HEK293 (cell line): Measurements from ENCODE around the gene PIK3R6.

Source experiments
- CTCF ChIA-PET: fragments of 350-600 bp; formaldehyde crosslinking; extraction: SDS; loops from one replicate; lab custom pipeline; 2021; ENCODE audit warnings: antibody characterized with exemption; lab: Yijun Ruan, JAX
- POLR2A ChIA-PET: fragments of 300-600 bp; formaldehyde crosslinking; extraction: SDS; loops from one replicate; lab custom pipeline; 2020; ENCODE audit warnings: antibody characterized with exemption, inconsistent platforms; lab: Yijun Ruan, JAX
- H3K27ac ChIP-seq: fragments of 200-500 bp; sonication (Bioruptor generic); 2 replicates; pipeline ENCODE4 v1.5.1; 2014; ENCODE audit warnings: low read depth, low read length, control low read depth, inconsistent platforms; ENCODE audit errors: extremely low read depth
- H3K36me3 ChIP-seq, 2 experiments: fragments of 200-500 bp in 1 of 2; sonication (Bioruptor generic) in 1 of 2; 1 replicate in 1 of 2; 2 replicates in 1 of 2; pipeline ENCODE4 v1.5.1; 2014 to 2017; ENCODE audit warnings: inconsistent platforms in 2 of 2, low read length in 2 of 2; ENCODE audit not compliant: control insufficient read depth in 2 of 2, insufficient read depth in 1 of 2
- H3K4me1 ChIP-seq: fragments of 200-500 bp; sonication (Bioruptor generic); 2 replicates; pipeline ENCODE4 v1.5.1; 2014; ENCODE audit warnings: mild to moderate bottlenecking, low read length, inconsistent platforms; ENCODE audit not compliant: control insufficient read depth, insufficient read depth
- H3K4me3 ChIP-seq: 2 replicates; pipeline ENCODE4 v1.5.1; 2011; ENCODE audit warnings: low read depth, mild to moderate bottlenecking, control low read depth, low read length, moderate library complexity
- H3K9me3 ChIP-seq: fragments of 200-500 bp; sonication (Bioruptor generic); 2 replicates; pipeline ENCODE4 v1.5.1; 2014; ENCODE audit warnings: low read depth, low read length, inconsistent platforms; ENCODE audit not compliant: control insufficient read depth, insufficient read depth
- SETDB1 ChIP-seq: IDR thresholded peaks from one replicate; pipeline ENCODE4 v1.6.1; 2017; ENCODE audit warnings: mild to moderate bottlenecking, low read length, moderate library complexity, mixed read lengths; ENCODE audit not compliant: insufficient read length
- TRIM28 ChIP-seq: IDR thresholded peaks from 2 replicates; pipeline ENCODE4 v1.6.1; 2011; ENCODE audit warnings: low read length, control low read depth, borderline replicate concordance
- WT1 ChIP-seq: fragments of 450-650 bp; formaldehyde crosslinking; IDR thresholded peaks from 2 replicates; pipeline ENCODE4 v1.5.1; 2016; ENCODE audit warnings: missing biosample characterization, missing genetic modification characterization
- ZBTB48 ChIP-seq: fragments of 450-650 bp; formaldehyde crosslinking; IDR thresholded peaks from 2 replicates; pipeline ENCODE4 v1.5.1; 2016; ENCODE audit warnings: missing biosample characterization, missing genetic modification characterization
- ZFP37 ChIP-seq: fragments of 450-650 bp; formaldehyde crosslinking; IDR thresholded peaks from 2 replicates; pipeline ENCODE4 v1.5.1; 2016; ENCODE audit warnings: missing biosample characterization, missing genetic modification characterization
- ZNF140 ChIP-seq: fragments of 450-650 bp; formaldehyde crosslinking; IDR thresholded peaks from 2 replicates; pipeline ENCODE4 v1.5.1; 2016; ENCODE audit warnings: missing biosample characterization, missing genetic modification characterization
- ZNF155 ChIP-seq: fragments of 450-650 bp; formaldehyde crosslinking; IDR thresholded peaks from 2 replicates; pipeline ENCODE4 v1.5.1; 2016; ENCODE audit warnings: missing biosample characterization, missing genetic modification characterization
- ZNF16 ChIP-seq: fragments of 450-650 bp; formaldehyde crosslinking; IDR thresholded peaks from 2 replicates; pipeline ENCODE4 v1.5.1; 2016; ENCODE audit warnings: low read depth, missing biosample characterization, missing genetic modification characterization
- ZNF175 ChIP-seq: fragments of 450-650 bp; formaldehyde crosslinking; IDR thresholded peaks from 2 replicates; pipeline ENCODE4 v1.5.1; 2016; ENCODE audit warnings: missing biosample characterization, missing genetic modification characterization
- ZNF292 ChIP-seq: fragments of 450-650 bp; formaldehyde crosslinking; IDR thresholded peaks from 2 replicates; pipeline ENCODE4 v1.5.1; 2016; ENCODE audit warnings: low read depth, missing biosample characterization, missing genetic modification characterization, borderline replicate concordance
- ZNF423 ChIP-seq: fragments of 450-650 bp; formaldehyde crosslinking; IDR thresholded peaks from 2 replicates; pipeline ENCODE4 v1.5.1; 2016; ENCODE audit warnings: missing biosample characterization, missing genetic modification characterization
- ZNF426 ChIP-seq: fragments of 450-650 bp; formaldehyde crosslinking; IDR thresholded peaks from 2 replicates; pipeline ENCODE4 v1.5.1; 2017; ENCODE audit warnings: missing biosample characterization, missing genetic modification characterization, mild to moderate bottlenecking, inconsistent platforms, moderate library complexity
- ZNF558 ChIP-seq: fragments of 450-650 bp; formaldehyde crosslinking; IDR thresholded peaks from 2 replicates; pipeline ENCODE4 v1.5.1; 2016; ENCODE audit warnings: missing biosample characterization, missing genetic modification characterization
- ZNF560 ChIP-seq: fragments of 450-650 bp; formaldehyde crosslinking; IDR thresholded peaks from 2 replicates; pipeline ENCODE4 v1.5.1; 2017; ENCODE audit warnings: missing biosample characterization, missing genetic modification characterization, borderline replicate concordance
- ZNF596 ChIP-seq: fragments of 450-650 bp; IDR thresholded peaks from 2 replicates; pipeline ENCODE4 v1.5.0; 2018; ENCODE audit warnings: missing biosample characterization, mild to moderate bottlenecking, missing genetic modification characterization, moderate library complexity
- ZNF785 ChIP-seq: fragments of 450-650 bp; formaldehyde crosslinking; IDR thresholded peaks from 2 replicates; pipeline ENCODE4 v1.5.1; 2016; ENCODE audit warnings: missing biosample characterization, missing genetic modification characterization
- ZXDB ChIP-seq: fragments of 450-650 bp; formaldehyde crosslinking; IDR thresholded peaks from 2 replicates; pipeline ENCODE4 v1.5.1; 2016; ENCODE audit warnings: missing biosample characterization, missing genetic modification characterization
- TF ChIP-seq, protein P1 (sequence below): fragments of 450-650 bp; formaldehyde crosslinking; IDR thresholded peaks from 2 replicates; pipeline ENCODE4 v1.5.1; 2017; ENCODE audit warnings: missing biosample characterization, missing genetic modification characterization
- TF ChIP-seq, protein P2 (sequence below): fragments of 450-650 bp; formaldehyde crosslinking; optimal IDR thresholded peaks from 2 replicates; pipeline ENCODE3; 2016; ENCODE audit warnings: missing biosample characterization, mild to moderate bottlenecking, missing genetic modification characterization
- TF ChIP-seq, protein P3 (sequence below): fragments of 450-650 bp; formaldehyde crosslinking; IDR thresholded peaks from 2 replicates; pipeline ENCODE4 v1.5.1; 2016; ENCODE audit warnings: missing biosample characterization, missing genetic modification characterization
- TF ChIP-seq, protein P4 (sequence below): fragments of 450-650 bp; formaldehyde crosslinking; IDR thresholded peaks from 2 replicates; pipeline ENCODE4 v1.5.1; 2017; ENCODE audit warnings: missing biosample characterization, mild to moderate bottlenecking, missing genetic modification characterization, moderate library complexity
- TF ChIP-seq, protein P5 (sequence below): fragments of 450-650 bp; formaldehyde crosslinking; IDR thresholded peaks from 2 replicates; pipeline ENCODE4 v1.5.1; 2016; ENCODE audit warnings: missing biosample characterization, missing genetic modification characterization

Gene PIK3R6

DNA sequence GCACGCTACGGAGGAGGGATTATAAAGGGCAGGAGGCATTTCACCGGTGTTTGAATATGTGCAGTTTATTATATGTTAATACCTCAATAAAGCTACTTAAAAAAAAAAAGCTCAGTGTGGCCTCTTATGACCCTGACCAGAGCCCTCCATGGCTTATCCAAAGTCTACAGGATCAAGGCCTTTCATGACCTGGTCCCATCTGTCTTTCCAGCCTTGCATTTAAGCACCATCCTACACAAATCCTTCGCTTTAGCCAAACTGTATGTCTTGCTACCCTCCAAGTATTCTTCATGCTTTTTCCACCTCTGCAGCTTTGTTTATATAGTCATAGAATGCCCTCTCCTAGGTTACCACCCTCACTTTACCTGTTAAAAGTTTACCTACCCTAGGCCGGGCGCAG, 74.8 kb downstream of the PIK3R6 start:
- ChIA-PET POLR2A (no interaction called here), CTCF (interaction anchor here (0.6 to 1.2 kb wide), 3 partner anchors 101 to 528 kb away, joined by 3 to 4 read pairs (median 3); no protein-coding TSS in a partner anchor)
- no peaks in the 10 kb centered on the region for H3K4me1 ChIP-seq
- H3K9me3 ChIP-seq, result no peaks in the 10 kb centered on the region
- no peaks in the 10 kb centered on the region for H3K36me3 ChIP-seq
- H3K4me3 ChIP-seq, result no peak overlapping the region
- TF ChIP-seq, protein P1, sequence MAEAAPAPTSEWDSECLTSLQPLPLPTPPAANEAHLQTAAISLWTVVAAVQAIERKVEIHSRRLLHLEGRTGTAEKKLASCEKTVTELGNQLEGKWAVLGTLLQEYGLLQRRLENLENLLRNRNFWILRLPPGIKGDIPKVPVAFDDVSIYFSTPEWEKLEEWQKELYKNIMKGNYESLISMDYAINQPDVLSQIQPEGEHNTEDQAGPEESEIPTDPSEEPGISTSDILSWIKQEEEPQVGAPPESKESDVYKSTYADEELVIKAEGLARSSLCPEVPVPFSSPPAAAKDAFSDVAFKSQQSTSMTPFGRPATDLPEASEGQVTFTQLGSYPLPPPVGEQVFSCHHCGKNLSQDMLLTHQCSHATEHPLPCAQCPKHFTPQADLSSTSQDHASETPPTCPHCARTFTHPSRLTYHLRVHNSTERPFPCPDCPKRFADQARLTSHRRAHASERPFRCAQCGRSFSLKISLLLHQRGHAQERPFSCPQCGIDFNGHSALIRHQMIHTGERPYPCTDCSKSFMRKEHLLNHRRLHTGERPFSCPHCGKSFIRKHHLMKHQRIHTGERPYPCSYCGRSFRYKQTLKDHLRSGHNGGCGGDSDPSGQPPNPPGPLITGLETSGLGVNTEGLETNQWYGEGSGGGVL (tag by site-specific recombination), result no peak
- H3K27ac ChIP-seq, result no peak overlapping the region

DNA sequence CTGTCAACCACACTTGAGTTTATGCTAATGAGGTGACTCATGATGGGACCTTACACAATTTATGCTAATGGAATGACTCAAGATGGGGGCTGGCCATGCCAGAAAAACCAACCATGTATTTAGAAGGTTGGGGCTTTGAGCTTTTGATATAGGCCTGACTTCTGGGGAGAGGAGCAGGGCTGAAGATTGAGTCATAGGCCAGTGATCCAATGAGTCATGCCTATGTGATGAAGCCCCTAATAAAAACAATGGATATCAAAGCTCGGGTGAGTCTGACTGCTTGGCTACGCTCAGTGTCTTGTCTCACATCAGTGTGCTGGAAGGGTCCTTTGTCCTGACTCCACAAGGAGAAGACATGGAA, 75.6 kb downstream of the PIK3R6 start:
- H3K27ac ChIP-seq, result no peak overlapping the region
- CTCF ChIA-PET, result interaction anchor here (1.2 kb wide), 1 partner anchor 108 kb away, joined by 4 read pairs; no protein-coding TSS in a partner anchor
- H3K9me3 ChIP-seq, result no peaks in the 10 kb centered on the region
- TF ChIP-seq ZXDB (tag by site-specific recombination) (no peak), ZNF155 (tag by site-specific recombination) (no peak), ZNF140 (tag by site-specific recombination) (peak; percentile 40; the same call in 1 of the 2 replicates), ZNF292 (no peak), ZNF175 (no peak), WT1 (no peak), TRIM28 (no peak), ZNF426 (no peak), ZNF596 (no peak), ZNF16 (tag by site-specific recombination) (no peak), ZNF785 (tag by site-specific recombination) (no peak), ZNF423 (no peak), ZFP37 (tag by site-specific recombination) (no peak), ZNF558 (tag by site-specific recombination) (no peak), ZNF560 (tag by site-specific recombination) (no peak), SETDB1 (peak; percentile 84), ZBTB48 (no peak)
- TF ChIP-seq, protein P2, sequence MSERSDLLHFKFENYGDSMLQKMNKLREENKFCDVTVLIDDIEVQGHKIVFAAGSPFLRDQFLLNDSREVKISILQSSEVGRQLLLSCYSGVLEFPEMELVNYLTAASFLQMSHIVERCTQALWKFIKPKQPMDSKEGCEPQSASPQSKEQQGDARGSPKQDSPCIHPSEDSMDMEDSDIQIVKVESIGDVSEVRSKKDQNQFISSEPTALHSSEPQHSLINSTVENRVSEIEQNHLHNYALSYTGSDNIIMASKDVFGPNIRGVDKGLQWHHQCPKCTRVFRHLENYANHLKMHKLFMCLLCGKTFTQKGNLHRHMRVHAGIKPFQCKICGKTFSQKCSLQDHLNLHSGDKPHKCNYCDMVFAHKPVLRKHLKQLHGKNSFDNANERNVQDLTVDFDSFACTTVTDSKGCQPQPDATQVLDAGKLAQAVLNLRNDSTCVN (tag by site-specific recombination), result no peak
- TF ChIP-seq, protein P3, sequence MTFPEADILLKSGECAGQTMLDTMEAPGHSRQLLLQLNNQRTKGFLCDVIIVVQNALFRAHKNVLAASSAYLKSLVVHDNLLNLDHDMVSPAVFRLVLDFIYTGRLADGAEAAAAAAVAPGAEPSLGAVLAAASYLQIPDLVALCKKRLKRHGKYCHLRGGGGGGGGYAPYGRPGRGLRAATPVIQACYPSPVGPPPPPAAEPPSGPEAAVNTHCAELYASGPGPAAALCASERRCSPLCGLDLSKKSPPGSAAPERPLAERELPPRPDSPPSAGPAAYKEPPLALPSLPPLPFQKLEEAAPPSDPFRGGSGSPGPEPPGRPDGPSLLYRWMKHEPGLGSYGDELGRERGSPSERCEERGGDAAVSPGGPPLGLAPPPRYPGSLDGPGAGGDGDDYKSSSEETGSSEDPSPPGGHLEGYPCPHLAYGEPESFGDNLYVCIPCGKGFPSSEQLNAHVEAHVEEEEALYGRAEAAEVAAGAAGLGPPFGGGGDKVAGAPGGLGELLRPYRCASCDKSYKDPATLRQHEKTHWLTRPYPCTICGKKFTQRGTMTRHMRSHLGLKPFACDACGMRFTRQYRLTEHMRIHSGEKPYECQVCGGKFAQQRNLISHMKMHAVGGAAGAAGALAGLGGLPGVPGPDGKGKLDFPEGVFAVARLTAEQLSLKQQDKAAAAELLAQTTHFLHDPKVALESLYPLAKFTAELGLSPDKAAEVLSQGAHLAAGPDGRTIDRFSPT (tag by site-specific recombination), result no peak
- TF ChIP-seq, protein P4, sequence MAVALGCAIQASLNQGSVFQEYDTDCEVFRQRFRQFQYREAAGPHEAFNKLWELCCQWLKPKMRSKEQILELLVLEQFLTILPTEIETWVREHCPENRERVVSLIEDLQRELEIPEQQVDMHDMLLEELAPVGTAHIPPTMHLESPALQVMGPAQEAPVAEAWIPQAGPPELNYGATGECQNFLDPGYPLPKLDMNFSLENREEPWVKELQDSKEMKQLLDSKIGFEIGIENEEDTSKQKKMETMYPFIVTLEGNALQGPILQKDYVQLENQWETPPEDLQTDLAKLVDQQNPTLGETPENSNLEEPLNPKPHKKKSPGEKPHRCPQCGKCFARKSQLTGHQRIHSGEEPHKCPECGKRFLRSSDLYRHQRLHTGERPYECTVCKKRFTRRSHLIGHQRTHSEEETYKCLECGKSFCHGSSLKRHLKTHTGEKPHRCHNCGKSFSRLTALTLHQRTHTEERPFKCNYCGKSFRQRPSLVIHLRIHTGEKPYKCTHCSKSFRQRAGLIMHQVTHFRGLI (tag by site-specific recombination), result peak; percentile 98
- TF ChIP-seq, protein P5, sequence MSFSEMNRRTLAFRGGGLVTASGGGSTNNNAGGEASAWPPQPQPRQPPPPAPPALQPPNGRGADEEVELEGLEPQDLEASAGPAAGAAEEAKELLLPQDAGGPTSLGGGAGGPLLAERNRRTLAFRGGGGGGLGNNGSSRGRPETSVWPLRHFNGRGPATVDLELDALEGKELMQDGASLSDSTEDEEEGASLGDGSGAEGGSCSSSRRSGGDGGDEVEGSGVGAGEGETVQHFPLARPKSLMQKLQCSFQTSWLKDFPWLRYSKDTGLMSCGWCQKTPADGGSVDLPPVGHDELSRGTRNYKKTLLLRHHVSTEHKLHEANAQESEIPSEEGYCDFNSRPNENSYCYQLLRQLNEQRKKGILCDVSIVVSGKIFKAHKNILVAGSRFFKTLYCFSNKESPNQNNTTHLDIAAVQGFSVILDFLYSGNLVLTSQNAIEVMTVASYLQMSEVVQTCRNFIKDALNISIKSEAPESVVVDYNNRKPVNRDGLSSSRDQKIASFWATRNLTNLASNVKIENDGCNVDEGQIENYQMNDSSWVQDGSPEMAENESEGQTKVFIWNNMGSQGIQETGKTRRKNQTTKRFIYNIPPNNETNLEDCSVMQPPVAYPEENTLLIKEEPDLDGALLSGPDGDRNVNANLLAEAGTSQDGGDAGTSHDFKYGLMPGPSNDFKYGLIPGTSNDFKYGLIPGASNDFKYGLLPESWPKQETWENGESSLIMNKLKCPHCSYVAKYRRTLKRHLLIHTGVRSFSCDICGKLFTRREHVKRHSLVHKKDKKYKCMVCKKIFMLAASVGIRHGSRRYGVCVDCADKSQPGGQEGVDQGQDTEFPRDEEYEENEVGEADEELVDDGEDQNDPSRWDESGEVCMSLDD (tag by site-specific recombination), result no peak
- TF ChIP-seq, all 188 proteins: peak for 3
- Histone ChIP-seq H3K4me1 (no peaks in the 10 kb centered on the region), H3K4me3 (no peak overlapping the region), H3K36me3 (no peaks in the 10 kb centered on the region)
- POLR2A ChIA-PET, result no interaction called here
